Adrenal gland (tissue), 12 donors: ENCODE data around the gene MNAT1. TPM values are rescaled to one million over a fixed set of nuclear protein-coding genes. Genes with fewer than 3 reads are reported as not detected.
A peak's percentile ranks its signal among the peaks of the same experiment; 100 is the strongest.

Experiments
- DNase-seq, 7 donors: peaks; one replicate each; pipeline ENCODE4 v3.0.0-alpha.2; 2019 to 2020
- H3K27ac ChIP-seq, 5 donors: fragments of 200-600 bp; sonication (generic) in 4 of 5; 1 replicate in 3 of 5; 2 replicates in 2 of 5; pipeline versions ENCODE4 v1.5.1 to v1.8.0; 2016 to 2020; ENCODE audit warnings: mild to moderate bottlenecking in 1 of 5
- H3K27me3 ChIP-seq: fragments of 200-600 bp; 2 replicates; pipeline ENCODE4 v1.8.0; 2021
- H3K36me3 ChIP-seq, 2 donors: fragments of 200-600 bp; replicated peaks in 1 of 2; 1 replicate in 1 of 2; 2 replicates in 1 of 2; pipeline versions ENCODE4 v1.5.1 to v1.8.0; 2018 to 2022
- H3K4me1 ChIP-seq, 2 donors: fragments of 200-600 bp; replicated peaks in 1 of 2; 1 replicate in 1 of 2; 2 replicates in 1 of 2; pipeline versions ENCODE4 v1.5.1 to v1.8.0; 2018 to 2021
- H3K4me3 ChIP-seq, 4 donors: fragments of 200-600 bp; sonication (generic) in 3 of 4; one replicate each; pipeline ENCODE4 v1.5.1; 2016 to 2018
- H3K9me3 ChIP-seq, 3 donors: fragments of 200-600 bp; sonication (generic) in 1 of 3; replicated peaks in 1 of 3; 1 replicate in 2 of 3; 2 replicates in 1 of 3; pipeline versions ENCODE4 v1.5.1 to v1.8.0; 2016 to 2021
- POLR2A ChIP-seq, 2 donors: fragments of 450-650 bp; IDR thresholded peaks; one replicate each; pipeline ENCODE4 v1.6.1; 2017; ENCODE audit warnings: antibody characterized with exemption in 2 of 2, mild to moderate bottlenecking in 2 of 2, moderate library complexity in 1 of 2
- WGBS, 4 donors: extraction: QIAGEN DNeasy Blood & Tissue Kit in 2 of 4; methylation state at CpG; one replicate each; pipeline versions ENCODE4 v1.1.5 to v1.1.7; 2013 to 2017; 5-methylcytosine and 5-hydroxymethylcytosine counted together
- intact Hi-C, 2 donors: fragments of 100-400 bp; cut with DNase I; formaldehyde crosslinking; loops; one replicate each; pipeline versions ENCODE4 v1.14.1 to v1.15.0; 2022 to 2023
- polyA plus RNA-seq, 3 donors: library from polyadenylated mRNA; stranded (reverse); fragments of 200-250 nt in 2 of 3; fragments of 350-450 nt in 1 of 3; fragmentation: Illumina TruSeq in 1 of 3; extraction: RNeasy Lipid Tissue Mini Kit (QIAGEN cat#74804) in 1 of 3; gene quantifications; one replicate each; pipeline ENCODE4 v1.2.3, GENCODE V29; 2013 to 2014
- total RNA-seq, 9 donors: library from RNA; depleted of rRNA in 4 of 9; stranded (reverse); fragments of >200 nt in 4 of 9; fragments of 120-200 nt in 1 of 9; fragmentation: NEBNext Ultra II Directional in 1 of 9; extraction: Animal tissue kit (Norgen Biotek cat#: 25700) in 1 of 9; gene quantifications; one replicate each; pipeline versions ENCODE4 v1.1.0 to v1.2.4, GENCODE V29; 2013 to 2023
- TF ChIP-seq, protein P1 (sequence below), 6 experiments: fragments of 450-650 bp in 4 of 6; fragments of 200-600 bp in 2 of 6; sonication (generic) in 1 of 6; IDR thresholded peaks; 1 replicate in 5 of 6; 2 replicates in 1 of 6; pipeline versions ENCODE4 v1.5.1 to v1.8.0; 2016 to 2021; ENCODE audit warnings: antibody characterized with exemption in 6 of 6, mild to moderate bottlenecking in 2 of 6, moderate library complexity in 1 of 6
- donor health status: healthy with polysubstance abuse.
- donor health status: Bipolar disorder and iron deficiency.
- donor health status: DM: yes; HTN: yes; CAD: no.
- donor health status: DM: no; HTN: no; CAD: no.
- donor health status: DM: no; HTN: no; CAD: no.
- donor health status: DM: yes; HTN: yes; CAD: no.

Gene MNAT1
- total and polyA plus RNA-seq, 12 donors: 11.7 to 69.2 (median 29.0) TPM

DNA sequence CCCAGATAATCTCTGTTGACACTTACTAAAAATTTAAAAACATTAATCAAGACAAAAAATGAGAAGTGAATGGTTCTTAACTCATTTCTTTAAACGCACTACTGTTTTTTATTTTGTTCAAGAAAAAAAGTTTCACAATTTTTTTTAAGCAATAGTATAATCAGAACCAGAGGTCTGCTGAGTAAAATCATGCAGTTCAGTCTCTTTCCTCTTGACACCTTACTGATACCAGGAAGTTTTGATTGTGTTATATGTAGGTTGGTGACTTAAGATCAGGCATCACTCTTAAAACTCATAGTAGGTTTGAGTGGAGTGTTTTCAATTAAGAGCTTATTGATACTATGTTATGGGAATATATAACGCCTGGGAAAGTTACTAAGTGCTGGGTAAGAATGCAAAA is 125.0 kb downstream of the MNAT1 start:
- TF ChIP-seq POLR2A (IDR thresholded peaks at IDR 0.05): no peak
- TF ChIP-seq, protein P1, sequence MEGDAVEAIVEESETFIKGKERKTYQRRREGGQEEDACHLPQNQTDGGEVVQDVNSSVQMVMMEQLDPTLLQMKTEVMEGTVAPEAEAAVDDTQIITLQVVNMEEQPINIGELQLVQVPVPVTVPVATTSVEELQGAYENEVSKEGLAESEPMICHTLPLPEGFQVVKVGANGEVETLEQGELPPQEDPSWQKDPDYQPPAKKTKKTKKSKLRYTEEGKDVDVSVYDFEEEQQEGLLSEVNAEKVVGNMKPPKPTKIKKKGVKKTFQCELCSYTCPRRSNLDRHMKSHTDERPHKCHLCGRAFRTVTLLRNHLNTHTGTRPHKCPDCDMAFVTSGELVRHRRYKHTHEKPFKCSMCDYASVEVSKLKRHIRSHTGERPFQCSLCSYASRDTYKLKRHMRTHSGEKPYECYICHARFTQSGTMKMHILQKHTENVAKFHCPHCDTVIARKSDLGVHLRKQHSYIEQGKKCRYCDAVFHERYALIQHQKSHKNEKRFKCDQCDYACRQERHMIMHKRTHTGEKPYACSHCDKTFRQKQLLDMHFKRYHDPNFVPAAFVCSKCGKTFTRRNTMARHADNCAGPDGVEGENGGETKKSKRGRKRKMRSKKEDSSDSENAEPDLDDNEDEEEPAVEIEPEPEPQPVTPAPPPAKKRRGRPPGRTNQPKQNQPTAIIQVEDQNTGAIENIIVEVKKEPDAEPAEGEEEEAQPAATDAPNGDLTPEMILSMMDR (IDR thresholded peaks at IDR 0.05): no peak
- H3K36me3 ChIP-seq: no peaks in the 10 kb centered on the region
- H3K4me3 ChIP-seq: no peak overlapping the region
- no peak overlapping the region for H3K27ac ChIP-seq
- H3K9me3 ChIP-seq: peaks cover 0 to 5% (median 0%) of the 10 kb centered on the region in 3 donors
- WGBS, 4 donors: 77 to 83% (median 79%) methylated on average over 2 of the region's 2 CpGs
- H3K4me1 ChIP-seq: peaks cover 6 to 17% of the 10 kb centered on the region in 2 donors
- DNase-seq: no peak
- intact Hi-C loops: no loop called here
- H3K27me3 ChIP-seq: no peaks in the 10 kb centered on the region

DNA sequence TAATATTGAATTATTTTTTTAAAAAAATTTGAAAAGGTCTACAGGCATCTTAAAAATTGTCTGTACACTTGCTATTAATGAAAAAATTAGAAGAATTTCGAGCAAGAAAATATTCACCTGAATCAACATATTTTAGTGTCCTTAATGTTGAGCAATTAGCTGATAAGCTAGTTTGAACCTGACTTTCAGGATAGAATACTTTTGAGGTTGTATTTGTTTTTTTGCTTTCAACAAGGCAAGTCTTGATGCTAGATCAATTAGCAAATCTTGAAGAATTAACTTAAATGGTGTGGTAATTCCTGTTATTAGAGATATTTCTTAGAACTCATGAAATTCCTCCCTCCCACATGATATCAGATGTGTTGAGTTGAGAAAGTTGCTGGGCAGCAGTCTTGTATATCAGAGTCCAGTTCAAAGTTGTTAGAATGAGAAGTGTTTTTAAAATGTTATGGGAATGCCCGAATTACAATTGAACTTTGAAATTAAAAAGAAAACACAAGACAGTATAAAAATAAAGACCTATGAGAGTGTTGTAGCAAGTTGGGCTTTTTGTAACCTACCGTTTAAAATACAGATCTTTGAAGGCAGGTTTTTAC is 127.1 kb downstream of the MNAT1 start:
- Histone ChIP-seq H3K9me3 (peaks cover 0 to 5% (median 0%) of the 10 kb centered on the region in 3 donors), H3K27me3 (no peaks in the 10 kb centered on the region), H3K4me1 (peaks cover 18 to 33% of the 10 kb centered on the region in 2 donors), H3K4me3 (no peak overlapping the region), H3K27ac (no peak overlapping the region), H3K36me3 (no peaks in the 10 kb centered on the region)
- WGBS, 4 donors: 68 to 77% (median 75%) methylated on average over 3 of the region's 3 CpGs
- intact Hi-C loops: loop anchor here in 1 of 2 donors (10.0 kb wide), 1 partner anchor 137 kb away; the partner anchor contains the start of gene SIX4
- TF ChIP-seq, protein P1 (IDR thresholded peaks at IDR 0.05): no peak
- no peak for TF ChIP-seq POLR2A (IDR thresholded peaks at IDR 0.05)
- no peak for DNase-seq

DNA sequence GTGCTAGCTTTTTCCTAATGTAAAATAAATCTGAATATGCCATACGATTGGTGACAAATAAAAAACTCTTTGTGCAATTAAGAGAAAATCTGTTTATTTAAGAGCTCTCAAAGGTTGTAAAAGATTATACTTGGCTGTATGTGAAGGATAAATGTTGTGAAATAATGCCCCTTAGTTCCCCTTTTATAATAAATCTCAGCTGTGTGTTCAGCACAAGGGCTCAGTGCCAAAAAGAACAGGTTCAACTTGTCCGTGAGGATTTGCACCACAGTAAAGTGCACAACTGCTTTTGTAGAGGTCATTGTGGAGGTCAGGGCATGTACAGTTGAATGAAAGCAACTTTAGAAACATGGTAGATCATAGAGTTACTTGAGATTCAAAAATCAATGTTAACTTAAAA is 127.7 kb downstream of the MNAT1 start:
- Histone ChIP-seq H3K27ac (no peak overlapping the region), H3K4me3 (no peak overlapping the region), H3K27me3 (no peaks in the 10 kb centered on the region), H3K4me1 (peaks cover 18 to 40% of the 10 kb centered on the region in 2 donors), H3K9me3 (peaks cover 0 to under 1% (median 0%) of the 10 kb centered on the region in 3 donors), H3K36me3 (no peaks in the 10 kb centered on the region)
- WGBS, 4 donors: 24 to 30% (median 25%) methylated on average over 2 of the region's 2 CpGs
- DNase-seq: peak in 6 of 7 donors; percentile 26 to 74 (median 48)
- no peak for TF ChIP-seq POLR2A (IDR thresholded peaks at IDR 0.05)
- TF ChIP-seq, protein P1 (IDR thresholded peaks at IDR 0.05): no peak
- intact Hi-C loops: loop anchor here in 1 of 2 donors (10.0 kb wide), 1 partner anchor 137 kb away; the partner anchor contains the start of gene SIX4

DNA sequence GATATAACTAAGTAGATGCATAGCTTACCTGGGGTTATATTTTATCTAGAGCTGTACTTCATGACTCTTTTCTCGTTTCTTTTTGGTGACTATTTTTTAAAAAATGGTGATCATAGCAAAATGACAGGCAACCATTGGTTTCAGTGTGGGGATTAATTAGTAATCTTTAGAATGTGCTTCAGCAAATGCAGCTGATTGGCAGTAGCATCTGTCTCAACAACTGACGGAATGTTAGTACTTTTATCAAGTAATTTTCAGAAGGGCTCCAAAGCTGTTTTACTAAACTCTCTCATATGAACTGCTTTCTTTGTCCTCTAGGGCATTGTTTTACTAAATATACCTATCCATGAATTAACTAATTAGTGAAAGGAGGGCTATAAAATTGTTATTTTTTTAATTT is 128.7 kb downstream of the MNAT1 start:
- Histone ChIP-seq H3K9me3 (no peaks in the 10 kb centered on the region), H3K4me1 (peaks cover 18 to 42% of the 10 kb centered on the region in 2 donors), H3K27me3 (no peaks in the 10 kb centered on the region), H3K4me3 (no peak overlapping the region), H3K27ac (no peak overlapping the region), H3K36me3 (no peaks in the 10 kb centered on the region)
- no peak for DNase-seq
- TF ChIP-seq, protein P1 (IDR thresholded peaks at IDR 0.05): no peak
- 92 to 99% (median 95%) methylated on average over 2 of the region's 2 CpGs for WGBS, 4 donors
- intact Hi-C loops: loop anchor here in 1 of 2 donors (10.0 kb wide), 1 partner anchor 138 kb away; the partner anchor contains the start of gene SIX4
